Measurements from ENCODE around the gene EPS15.

DNA sequence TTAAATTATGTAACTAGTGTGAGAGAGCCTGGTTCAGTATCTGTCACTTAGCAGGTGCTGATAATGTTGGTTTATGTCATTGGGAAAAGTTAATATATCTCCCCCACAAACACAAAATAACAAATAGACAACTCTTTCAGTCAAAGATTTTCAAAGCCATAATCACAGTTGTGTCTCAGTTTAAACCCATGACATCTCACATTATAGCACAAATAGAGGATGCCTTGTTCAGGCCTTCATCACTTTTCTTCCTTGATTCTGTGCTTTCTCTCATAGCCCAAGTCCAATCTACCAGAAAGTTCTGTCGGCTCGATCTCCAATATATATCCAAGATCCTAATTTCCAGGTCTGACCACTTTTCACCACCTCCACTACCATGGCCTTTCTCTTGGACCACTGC, 6.2 kb upstream of the EPS15 start:
- TF ChIP-seq, protein P1, sequence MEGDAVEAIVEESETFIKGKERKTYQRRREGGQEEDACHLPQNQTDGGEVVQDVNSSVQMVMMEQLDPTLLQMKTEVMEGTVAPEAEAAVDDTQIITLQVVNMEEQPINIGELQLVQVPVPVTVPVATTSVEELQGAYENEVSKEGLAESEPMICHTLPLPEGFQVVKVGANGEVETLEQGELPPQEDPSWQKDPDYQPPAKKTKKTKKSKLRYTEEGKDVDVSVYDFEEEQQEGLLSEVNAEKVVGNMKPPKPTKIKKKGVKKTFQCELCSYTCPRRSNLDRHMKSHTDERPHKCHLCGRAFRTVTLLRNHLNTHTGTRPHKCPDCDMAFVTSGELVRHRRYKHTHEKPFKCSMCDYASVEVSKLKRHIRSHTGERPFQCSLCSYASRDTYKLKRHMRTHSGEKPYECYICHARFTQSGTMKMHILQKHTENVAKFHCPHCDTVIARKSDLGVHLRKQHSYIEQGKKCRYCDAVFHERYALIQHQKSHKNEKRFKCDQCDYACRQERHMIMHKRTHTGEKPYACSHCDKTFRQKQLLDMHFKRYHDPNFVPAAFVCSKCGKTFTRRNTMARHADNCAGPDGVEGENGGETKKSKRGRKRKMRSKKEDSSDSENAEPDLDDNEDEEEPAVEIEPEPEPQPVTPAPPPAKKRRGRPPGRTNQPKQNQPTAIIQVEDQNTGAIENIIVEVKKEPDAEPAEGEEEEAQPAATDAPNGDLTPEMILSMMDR (IDR thresholded peaks at IDR 0.05 in 8 of 11, conservative IDR thresholded peaks at IDR 0.05 in 3 of 11) = no peak
- TF ChIP-seq POLR2AphosphoS5 (IDR thresholded peaks at IDR 0.05) = no peak

Data from spleen (tissue), 7 donors.